EH (cell line): ENCODE data around the gene PRDM11.
A peak's percentile ranks its signal among the peaks of the same experiment; 100 is the strongest.

Experiments used
- DNase-seq: peaks from one replicate; pipeline ENCODE4 v3.0.0-alpha.2; 2015; ENCODE audit warnings: low read depth

The PRDM11 gene

DNA sequence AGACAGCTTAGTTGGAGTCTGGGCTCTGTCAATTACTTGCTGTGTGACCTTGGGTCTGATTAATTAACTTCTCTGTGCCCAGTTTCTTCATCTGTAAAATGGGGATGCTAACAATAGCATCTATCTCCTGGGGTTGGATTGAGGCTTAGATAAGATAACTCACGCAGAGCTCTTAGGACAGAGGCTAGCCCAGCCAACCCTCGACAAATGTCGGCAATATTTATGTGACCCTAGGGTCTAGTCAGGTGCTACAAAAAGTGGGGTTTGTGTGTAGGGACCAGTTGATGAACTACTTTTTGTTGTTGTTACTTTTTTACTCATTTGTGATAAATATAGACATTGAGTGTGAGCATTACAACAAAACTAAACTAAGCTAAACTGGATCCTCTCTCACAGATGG, 117.3 kb downstream of the PRDM11 start:
- DNase-seq = no peak

- peak; percentile 82 for DNase-seq
These were observed 118.5 kb downstream of the PRDM11 start for GRCh38 chr11:45264839-45265515.

DNA sequence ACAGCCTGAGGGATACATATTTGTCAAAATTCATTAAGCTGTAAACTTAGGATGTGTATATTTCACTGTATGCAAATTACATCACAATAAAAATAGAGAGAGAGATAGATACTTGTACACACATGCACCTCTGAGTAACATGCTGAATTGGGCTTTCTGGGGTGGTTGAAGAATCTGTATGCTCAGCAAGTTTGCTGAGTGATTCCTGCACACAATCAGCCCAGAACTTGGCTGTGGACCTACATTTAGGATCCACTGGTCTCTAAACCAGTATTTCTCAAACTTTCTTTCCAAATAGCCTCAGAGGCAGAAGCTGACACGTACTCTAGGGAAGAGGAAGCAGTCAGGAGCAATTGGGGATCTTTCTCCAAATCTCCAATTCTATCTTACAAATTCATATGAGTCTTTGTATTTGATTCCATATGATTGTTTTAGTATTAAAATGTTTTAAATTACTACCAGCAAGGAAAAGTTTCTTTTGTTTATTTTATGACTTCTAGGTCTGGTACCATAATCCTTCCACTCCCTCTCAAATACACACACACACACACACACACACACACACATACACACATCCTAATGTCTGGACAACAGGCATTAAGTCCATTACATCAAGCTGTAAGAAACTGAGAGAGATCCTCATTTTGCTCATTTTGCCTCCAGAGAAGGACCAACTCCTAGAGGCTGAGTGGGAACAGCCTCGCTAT, 119.7 kb downstream of the PRDM11 start:
- no peak for DNase-seq

DNA sequence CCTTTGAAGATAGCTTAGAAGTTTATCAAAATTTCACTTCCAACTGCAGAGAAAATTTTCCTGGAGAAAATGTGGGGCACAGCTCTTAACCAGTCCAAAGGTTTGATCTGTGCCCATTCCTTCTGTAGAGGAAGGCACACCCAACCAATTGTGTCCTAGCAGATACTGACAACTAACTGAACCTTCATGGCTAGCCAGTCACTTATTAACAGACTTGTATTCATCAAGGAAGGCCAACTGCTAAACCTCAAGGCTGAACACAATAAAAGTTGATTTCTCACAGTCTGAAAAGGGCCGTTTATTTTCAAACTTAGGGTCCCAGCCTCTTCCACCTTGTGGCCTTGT, 120.2 kb downstream of the PRDM11 start:
- DNase-seq = no peak

DNA sequence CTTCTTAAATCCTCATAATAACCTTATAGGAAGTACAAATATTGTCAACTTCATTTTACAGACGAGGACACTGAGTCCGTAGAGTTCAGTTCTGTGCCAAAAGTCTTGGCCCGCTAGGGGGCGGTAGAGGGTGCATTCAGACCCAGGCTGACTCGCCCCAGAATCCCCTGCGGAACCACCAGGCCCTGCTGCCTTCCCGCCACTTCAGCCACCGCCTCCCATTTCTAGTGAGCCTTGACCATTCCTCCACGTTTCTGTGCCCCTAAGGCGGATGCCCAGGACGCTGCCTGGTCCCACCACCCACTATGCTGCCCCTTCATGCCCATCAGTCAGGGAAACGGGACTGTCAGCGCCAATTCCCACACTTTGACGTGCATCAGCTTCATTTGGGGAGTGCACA, 120.6 kb downstream of the PRDM11 start:
- DNase-seq = no peak

DNA sequence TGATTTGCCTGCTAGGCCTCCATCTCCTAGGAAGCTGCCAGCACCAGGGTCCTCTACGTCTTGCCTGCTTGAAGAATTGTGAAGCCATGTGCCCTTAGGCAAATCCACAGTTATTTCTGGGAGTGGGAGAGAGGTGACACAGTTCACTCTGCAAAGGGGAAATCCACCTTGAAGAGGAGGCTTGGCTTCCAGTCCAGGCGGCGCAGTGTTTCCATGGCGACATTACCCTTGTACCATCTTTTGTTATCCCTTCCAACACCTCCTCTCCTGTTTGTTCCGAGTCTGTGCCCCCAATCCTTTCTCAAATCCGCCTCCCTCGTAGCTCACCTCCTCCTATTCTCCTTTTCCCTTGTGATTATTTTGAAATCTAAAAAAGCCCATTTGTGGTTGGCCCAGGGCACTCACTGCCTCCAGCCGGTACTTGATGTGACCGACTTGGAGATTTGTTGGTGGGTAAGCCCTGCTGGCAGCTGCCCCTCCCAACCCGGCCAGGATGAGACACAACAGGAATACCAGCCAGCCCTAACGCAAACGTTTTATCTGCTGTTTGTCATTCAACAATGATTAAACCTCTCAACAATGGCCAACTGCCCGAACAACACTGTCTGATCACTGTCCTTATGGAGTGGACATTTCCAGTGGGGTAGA, 121.3 kb downstream of the PRDM11 start:
- DNase-seq = no peak

GRCh38 chr11:45269678-45270077, 123.2 kb downstream of the PRDM11 start:
- no peak for DNase-seq

- no peak for DNase-seq
These were observed 124.7 kb downstream of the PRDM11 start for GRCh38 chr11:45270946-45271716.

DNA sequence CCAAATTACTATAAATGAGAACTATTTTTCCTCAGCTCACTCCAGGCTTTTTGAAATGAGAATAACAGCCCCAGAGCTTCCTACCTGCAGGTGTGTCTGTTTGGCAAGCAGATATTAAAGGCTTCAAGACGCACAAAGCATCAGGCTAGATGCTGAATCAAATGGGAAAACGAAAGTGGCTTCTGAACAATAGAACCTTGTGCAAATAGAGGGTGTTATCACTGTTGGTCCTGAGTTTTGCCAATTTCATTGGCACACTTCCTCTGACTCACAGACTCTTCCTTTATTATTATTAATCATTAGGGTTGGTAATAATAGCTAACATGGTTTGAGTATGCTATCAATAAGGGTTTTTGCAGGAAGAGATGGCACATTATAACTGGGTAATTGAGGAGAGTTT, 126.3 kb downstream of the PRDM11 start:
- no peak for DNase-seq

DNA sequence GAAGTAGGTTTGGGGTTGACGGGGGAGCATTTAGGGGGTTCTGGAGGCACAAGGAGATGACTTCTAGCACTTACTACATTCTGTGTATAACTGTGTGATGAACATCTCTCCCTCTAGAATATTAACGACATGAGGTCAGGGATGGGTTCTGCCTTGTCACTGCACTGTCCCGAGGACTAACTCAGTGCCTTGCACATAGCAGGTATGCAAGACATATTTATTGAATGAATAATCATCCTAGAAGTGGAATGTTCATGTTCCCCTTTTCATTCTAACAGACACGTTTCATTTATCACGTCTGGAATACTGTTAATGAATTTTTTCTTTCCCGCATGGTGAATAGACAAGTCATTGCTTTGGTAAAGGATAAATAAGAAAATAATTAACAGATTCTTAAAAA, 127.1 kb downstream of the PRDM11 start:
- DNase-seq = no peak

DNA sequence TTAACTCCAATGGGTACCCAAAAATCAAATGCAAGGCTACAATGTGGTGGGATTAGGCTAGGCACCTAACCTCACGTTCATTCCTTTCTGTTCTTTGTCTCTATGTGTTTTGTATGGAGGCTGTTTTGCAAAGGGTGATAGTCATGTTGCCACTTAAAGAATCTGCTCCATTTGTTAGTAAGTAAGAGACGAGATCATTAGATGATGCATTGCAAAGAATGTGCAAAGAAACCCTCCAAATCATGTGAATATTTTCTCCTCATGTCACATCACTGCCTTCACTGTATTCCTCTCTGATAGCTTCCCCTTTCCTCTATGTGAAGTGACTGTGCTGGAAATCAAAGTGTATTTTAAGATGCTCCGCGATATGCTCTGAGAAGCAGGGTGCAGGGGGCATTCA, 127.8 kb downstream of the PRDM11 start:
- DNase-seq = no peak

GRCh38 chr11:45275828-45276227, 129.4 kb downstream of the PRDM11 start:
- no peak for DNase-seq

- no peak for DNase-seq
These were observed 132.3 kb downstream of the PRDM11 start for GRCh38 chr11:45278714-45279113.

GRCh38 chr11:45279645-45280044, 133.2 kb downstream of the PRDM11 start:
- DNase-seq = no peak

DNA sequence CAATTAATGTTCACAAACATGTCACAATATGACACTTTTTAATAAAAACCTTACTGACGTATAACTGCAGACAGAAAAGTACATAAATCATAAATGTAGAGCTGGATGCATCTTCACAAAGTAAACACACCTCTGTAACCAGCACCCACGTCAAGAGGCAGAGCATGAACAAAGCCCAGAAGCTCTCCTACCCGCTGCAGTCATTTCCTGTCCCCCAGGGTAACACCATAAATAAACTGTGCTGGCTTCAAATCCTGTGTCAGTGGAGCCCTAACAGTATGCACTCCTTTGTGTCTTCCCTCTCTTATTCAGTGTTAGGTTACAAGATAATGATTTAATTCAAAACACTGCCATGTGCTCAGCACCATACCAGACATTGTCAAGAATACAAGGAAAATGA, 134.0 kb downstream of the PRDM11 start:
- peak; percentile 12 for DNase-seq

DNA sequence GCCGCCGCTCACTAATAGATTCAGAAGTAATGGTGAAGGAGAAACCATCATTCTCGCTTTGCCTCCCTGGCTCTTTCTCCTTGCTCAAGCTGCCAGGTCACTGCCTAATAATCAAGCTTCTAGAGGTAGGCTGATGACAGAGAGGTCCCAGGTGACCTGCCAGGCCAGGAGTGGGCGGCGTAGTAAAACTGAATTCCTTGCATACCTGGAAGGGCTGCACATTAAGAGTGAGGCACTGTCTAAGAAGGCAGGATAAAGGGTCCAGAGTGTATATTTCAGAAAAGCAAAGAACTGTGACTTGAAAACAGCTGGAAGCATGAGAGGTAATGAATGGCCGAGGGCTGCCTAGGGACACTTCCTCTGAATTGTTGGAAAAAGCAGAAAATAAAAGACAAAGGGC, 135.6 kb downstream of the PRDM11 start:
- DNase-seq = no peak
